ENCODE measurements around the gene PRIM2.
"Not testable (repeated sequence)": the region's sequence is repeated elsewhere in the genome, so short reads cannot be mapped to it uniquely, and the experiment has no call there.

PRIM2 gene

DNA sequence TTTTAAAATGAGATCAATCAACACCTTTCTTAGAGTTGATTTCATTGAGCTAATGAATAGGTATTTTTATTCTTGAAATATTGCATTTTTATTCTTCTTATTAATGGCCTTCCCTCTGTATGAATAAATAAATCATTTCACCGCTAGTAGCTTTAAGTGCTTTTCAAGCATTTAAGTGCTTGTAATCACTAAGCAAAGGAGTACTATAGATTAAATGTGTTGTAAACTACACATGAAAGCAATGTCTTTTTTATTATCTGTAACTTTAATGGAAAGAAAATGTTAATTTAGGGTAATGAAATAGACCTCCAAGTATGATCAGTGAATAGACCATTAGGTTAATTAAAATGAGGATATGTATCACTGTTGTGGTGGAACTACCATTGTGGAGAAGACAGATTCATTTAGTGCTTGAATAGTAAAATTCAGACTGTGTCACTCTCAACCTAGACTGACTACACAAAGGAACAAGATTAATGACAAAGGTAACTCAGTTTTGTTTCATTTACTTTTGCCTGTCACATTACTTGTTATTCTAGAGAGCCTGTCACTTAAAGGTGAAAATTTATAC is 132.2 kb downstream of the PRIM2 start:
- DNase-seq = not testable (repeated sequence)

- DNase-seq = not testable (repeated sequence)
Measured at GRCh38 chr6:57459781-57460180, 142.4 kb downstream of the PRIM2 start.

- DNase-seq = not testable (repeated sequence)
Measured at GRCh38 chr6:57461022-57461421, 143.6 kb downstream of the PRIM2 start.

DNA sequence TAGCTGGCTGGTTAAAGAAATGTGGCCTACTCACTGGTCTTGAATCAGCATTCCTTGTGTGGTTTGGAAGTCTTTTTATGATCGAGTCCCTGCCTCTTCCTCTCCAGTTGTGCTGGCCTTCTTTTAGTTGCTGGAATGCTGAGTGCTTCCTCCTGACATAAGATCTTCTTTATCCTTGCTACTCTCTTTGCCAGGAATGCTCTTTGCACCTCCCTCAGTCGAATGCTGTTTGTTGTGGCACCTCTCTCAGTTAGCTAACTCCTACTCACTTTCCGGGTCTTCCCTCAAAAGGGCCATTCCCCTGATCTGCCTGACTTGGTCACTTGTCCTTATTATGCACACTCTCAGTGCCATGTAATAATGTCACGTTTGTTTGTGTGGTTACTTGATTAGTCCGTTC is 146.4 kb downstream of the PRIM2 start:
- DNase-seq = not testable (repeated sequence)

DNA sequence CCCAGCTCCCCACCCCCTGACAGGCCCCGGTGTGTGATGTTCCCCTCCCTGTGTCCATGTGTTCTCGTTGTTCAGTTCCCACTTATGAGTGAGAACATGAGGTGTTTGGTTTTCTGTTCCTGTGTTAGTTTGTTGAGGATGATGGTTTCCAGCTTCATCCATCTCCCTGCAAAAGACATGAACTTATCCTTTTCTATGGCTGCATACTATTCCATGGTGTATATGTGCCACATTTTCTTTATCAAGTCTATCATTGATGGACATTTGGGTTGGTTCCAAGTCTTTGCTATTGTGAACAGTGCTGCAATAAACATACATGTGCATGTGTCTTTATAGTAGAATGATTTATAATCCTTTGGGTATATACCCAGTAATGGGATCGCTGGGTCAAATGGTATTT is 148.5 kb downstream of the PRIM2 start:
- not testable (repeated sequence) for DNase-seq

- DNase-seq = peak; percentile 38
Measured at GRCh38 chr6:57469072-57469471, 151.6 kb downstream of the PRIM2 start.

DNA sequence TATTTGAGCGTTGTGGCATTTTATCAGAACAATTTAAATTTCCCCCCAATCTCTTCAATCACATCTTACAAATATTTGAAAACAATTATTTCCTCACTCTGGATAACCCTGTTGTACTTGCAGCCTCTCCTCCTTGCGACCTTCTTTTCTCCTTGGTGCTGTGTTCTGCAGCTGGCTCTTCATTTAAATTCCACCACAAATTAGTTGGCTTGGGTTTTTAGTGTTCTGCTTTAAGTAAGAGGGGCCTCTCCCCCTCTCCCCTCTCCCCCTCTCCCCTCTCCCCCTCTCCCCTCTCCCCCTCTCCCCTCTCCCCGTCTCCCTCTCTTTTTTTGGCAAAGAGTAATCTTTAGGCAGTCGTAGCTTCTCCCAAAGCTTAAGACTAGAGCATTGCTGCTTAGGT is 152.7 kb downstream of the PRIM2 start:
- DNase-seq = not testable (repeated sequence)

GRCh38 chr6:57471314-57471864 is 154.0 kb downstream of the PRIM2 start:
- peak; percentile 34 for DNase-seq

- DNase-seq = peak; percentile 95
Measured at GRCh38 chr6:57472861-57473362, 155.5 kb downstream of the PRIM2 start.

GRCh38 chr6:57474862-57475475 is 157.5 kb downstream of the PRIM2 start:
- not testable (repeated sequence) for DNase-seq

GRCh38 chr6:57475656-57476055 is 158.2 kb downstream of the PRIM2 start:
- DNase-seq = not testable (repeated sequence)

DNA sequence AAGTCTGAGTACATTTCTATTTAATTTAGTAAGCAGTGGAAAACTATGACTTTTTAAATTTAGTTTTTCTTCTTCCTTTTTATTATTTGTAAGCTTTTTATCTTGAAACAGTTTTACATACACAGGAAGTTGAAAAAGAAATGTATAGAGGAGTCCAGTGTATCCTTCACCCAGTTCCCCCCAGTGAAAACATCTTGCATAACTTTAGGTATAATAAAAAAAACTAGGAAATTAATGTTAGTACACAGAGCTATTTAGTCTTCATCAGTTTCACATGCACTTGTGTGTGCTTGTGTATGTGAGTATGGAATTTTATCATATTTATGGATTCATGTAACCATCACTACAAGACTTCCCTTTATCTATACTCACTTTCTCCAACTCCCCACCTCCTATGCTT is 162.8 kb downstream of the PRIM2 start:
- DNase-seq = not testable (repeated sequence)

DNA sequence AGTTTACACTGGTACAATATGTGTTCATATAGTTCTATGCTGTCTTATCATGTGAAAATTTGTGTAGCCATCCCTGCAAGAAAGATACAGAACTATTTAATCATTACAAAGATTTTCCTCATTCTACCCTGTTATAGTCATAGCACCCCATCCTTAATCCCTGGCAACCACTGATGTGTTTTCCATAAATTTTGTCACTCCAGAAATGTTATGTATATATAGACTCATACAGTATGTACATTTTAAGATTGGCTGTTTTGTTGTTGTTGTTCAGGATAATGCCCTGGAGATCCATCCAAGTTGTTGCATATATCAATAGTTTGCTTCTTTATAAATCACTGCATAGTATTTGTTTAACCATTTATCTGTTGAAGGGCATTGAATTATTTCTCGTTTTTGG is 163.7 kb downstream of the PRIM2 start:
- DNase-seq = not testable (repeated sequence)

DNA sequence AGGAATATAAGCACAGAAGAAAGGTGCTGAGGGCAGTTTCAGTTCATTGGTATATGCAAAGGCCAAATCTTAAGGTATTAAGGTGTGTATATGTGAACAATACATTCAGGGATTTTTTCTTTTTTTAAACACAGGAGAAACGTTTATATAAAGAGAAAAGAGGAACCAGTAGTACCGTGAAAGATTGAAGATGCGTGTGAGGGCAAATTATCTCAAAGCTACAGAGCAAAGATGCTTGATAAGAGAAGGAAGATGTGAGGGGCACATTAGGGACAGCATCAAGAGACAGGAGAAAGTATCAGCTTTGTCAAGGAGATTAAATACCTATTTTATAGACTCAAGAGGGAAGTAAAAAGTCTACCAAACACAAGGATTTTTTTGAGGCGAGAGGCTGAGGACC is 165.0 kb downstream of the PRIM2 start:
- DNase-seq = not testable (repeated sequence)

DNA sequence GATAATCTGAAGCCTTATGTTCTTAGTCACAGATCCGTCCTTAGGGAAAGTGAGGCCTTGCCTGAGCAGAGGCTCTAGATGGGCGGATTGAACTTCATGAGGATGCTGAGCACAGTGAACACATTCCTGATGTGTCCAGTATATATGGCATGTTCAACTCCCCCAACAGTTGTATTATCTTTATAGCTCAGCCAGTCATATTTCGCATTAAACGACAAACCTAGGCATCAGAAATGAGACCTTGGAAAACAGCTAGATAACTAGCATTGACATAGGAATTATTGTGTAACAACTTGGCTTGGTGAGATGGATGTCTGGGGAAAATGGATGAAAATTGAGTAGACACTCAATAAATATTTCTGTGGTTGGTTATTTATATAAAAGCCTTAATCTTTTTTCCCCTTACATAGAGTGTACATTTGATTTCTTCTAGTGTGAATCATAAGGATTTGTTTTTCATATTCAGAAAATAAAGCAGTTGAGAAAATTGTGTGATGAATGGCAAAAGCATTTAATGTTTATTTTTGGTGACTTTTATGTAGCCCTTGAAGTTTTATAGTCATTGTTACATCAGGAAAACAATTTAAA is 169.2 kb downstream of the PRIM2 start:
- not testable (repeated sequence) for DNase-seq

- DNase-seq = not testable (repeated sequence)
Measured at GRCh38 chr6:57488551-57488950, 171.1 kb downstream of the PRIM2 start.

DNA sequence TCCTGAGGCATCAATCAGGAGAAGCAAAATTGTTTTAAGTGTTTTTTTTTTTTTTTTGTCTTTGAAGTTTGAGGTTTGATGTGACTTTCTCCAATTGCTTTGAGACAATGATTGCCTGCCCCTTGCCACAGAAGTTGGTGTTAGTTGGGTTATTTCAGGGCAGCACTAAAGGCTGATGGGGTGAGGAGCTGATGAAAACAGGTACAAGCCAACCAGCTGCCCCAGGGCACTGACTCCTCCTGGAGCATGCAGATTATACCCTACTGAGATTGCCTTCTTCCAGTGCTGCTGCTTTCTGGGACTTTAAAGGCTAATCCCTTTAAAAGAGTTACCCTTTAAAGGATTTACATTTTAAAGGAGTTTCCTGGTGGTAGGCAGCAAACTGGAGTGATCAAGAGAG is 172.5 kb downstream of the PRIM2 start:
- not testable (repeated sequence) for DNase-seq

DNA sequence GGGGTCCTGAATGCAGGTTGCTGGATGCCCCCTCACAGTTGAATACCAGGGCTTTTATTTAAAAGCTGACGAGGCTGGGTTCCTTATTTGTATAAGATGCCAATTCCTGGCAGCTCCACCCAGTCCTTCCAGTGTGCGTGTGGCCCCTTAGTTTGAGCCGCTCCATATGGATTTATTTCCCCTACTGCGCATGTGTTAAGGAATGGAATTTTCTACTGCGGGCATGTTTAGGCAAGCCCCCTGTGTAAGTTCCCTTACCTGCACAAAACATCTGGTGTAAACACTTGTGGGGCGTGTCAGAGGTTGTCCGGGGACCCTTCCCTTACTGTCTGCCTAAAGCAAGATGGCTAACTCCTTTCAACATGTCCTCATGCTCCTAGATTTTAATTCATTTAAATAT is 174.4 kb downstream of the PRIM2 start:
- DNase-seq = not testable (repeated sequence)

DNA sequence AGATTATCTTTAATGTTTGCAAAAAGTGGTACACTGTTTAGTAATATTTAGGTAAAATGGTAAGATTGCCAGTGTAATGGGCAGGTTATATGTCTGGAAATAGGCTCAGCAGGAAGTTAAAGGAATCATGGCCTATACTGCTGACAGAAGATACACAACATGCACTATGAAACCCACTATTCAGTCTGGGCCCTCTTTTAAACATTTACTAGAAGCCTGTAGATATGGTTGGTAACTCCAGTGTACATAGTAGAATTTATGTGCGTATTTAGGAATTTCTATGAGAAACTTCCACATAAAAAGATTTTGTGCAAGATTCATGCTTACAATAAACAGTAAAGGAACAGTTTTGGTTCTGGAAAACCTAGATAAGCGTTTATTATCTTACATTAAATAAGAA is 178.8 kb downstream of the PRIM2 start:
- DNase-seq = not testable (repeated sequence)

GRCh38 chr6:57500368-57501021 is 183.1 kb downstream of the PRIM2 start:
- DNase-seq = not testable (repeated sequence)

GRCh38 chr6:57502387-57502786 is 185.0 kb downstream of the PRIM2 start:
- DNase-seq = not testable (repeated sequence)

GRCh38 chr6:57505251-57505650 is 187.8 kb downstream of the PRIM2 start:
- DNase-seq = not testable (repeated sequence)

- not testable (repeated sequence) for DNase-seq
Measured at GRCh38 chr6:57510390-57510789, 193.0 kb downstream of the PRIM2 start.
